ENCODE measurements around the gene UNC5CL. TPM values are rescaled to one million over a fixed set of nuclear protein-coding genes. Genes with fewer than 3 reads are reported as not detected.

Gene UNC5CL
- total and polyA plus RNA-seq, 9 donors: 2.2 to 9.8 (median 3.6) TPM

DNA sequence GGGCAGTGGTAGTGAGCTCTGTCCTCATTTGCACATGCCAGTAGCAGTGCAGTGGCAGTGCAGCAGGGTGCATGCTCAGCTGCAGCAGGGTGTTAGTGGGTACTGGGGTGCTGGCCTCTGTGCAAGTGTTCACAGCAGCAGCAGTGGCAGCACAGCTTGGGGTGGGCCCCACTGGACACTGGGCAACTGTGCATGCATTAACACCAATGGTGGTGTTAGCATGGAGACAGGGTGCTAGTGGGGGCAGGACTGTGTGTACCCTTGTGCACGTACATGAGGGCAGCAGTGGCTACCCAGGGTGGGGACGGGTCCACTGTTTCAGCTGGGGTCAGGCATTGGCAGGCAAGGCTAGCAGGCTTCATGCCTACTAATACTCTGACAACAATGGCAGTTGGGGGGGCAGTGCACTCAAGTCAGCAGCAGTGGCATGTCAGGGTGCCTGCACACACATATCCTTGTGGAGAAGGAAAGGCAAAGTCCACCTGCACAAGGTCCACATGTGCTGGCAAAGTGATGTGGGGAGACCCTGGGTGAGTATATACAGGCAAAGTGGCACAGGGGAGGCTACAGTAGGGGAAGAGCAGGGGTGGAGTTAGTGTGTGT is 60.2 kb downstream of the UNC5CL start:
- Histone ChIP-seq H3K4me3 (ENCODE audit: low read length) (no peak overlapping the region), H3K27ac (ENCODE audit: low read length) (no peak overlapping the region), H3K36me3 (ENCODE audit: control insufficient read depth, insufficient read depth, low read length) (no peaks in the 10 kb centered on the region), H3K27me3 (ENCODE audit: control insufficient read depth, insufficient read depth, low read length) (peaks cover 2% of the 10 kb centered on the region), H3K9me3 (replicated peaks; ENCODE audit: control insufficient read depth, low read depth, low read length) (no peaks in the 10 kb centered on the region), H3K4me1 (ENCODE audit: control insufficient read depth, insufficient read depth, low read length) (no peaks in the 10 kb centered on the region)
- 87% methylated on average over 2 of the region's 2 CpGs for WGBS (ENCODE audit: insufficient coverage)
- DNase-seq: no peak

DNA sequence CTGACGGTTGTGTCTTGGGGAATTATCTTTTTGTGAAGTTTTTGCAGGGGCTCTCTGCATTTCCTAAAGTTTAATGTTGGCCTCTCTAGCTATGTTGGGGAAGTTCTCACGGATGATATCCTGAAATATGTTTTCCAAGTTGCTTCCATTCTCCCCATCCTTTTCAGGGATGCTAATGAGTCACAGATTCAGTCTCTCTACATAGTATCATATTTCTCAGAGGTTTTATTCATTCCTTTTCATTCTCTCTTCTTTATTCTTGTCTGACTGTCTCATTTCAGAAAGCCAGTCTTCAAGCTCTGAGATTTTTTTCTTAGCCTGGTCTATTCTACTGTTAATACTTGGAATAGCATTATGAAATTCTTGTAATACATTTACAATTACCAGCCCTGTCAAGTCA is 61.3 kb downstream of the UNC5CL start:
- no peak for DNase-seq
- no peaks in the 10 kb centered on the region for H3K4me1 ChIP-seq (ENCODE audit: control insufficient read depth, insufficient read depth, low read length)
- H3K9me3 ChIP-seq (replicated peaks; ENCODE audit: control insufficient read depth, low read depth, low read length): no peaks in the 10 kb centered on the region
- no peak overlapping the region for H3K27ac ChIP-seq (ENCODE audit: low read length)
- WGBS (ENCODE audit: insufficient coverage): no CpG with 5 or more reads among the region's 2 CpGs
- H3K4me3 ChIP-seq (ENCODE audit: low read length): no peak overlapping the region
- no peaks in the 10 kb centered on the region for H3K27me3 ChIP-seq (ENCODE audit: control insufficient read depth, insufficient read depth, low read length)
- H3K36me3 ChIP-seq (ENCODE audit: control insufficient read depth, insufficient read depth, low read length): no peaks in the 10 kb centered on the region

DNA sequence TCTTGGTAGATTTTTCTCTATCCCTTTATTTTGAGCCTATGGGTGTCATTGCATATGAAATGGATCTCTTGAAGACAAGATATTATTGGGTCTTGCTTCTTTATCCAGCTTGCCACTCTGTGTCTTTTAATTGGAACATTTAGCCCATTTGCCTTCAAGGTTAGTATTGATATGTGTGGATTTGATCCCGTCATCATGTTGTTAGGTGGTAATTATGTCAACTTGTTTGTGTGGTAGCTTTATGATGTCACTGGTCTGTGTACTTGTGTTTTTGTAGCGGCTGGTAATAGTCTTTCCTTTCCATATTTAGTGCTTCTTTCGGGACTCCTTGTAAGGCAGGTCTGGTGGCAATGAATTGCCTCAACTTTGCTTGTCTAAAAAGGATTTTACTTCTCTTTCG is 61.9 kb downstream of the UNC5CL start:
- WGBS (ENCODE audit: insufficient coverage): no CpG with 5 or more reads among the region's 4 CpGs
- Histone ChIP-seq H3K27me3 (ENCODE audit: control insufficient read depth, insufficient read depth, low read length) (no peaks in the 10 kb centered on the region), H3K27ac (ENCODE audit: low read length) (no peak overlapping the region), H3K36me3 (ENCODE audit: control insufficient read depth, insufficient read depth, low read length) (no peaks in the 10 kb centered on the region), H3K4me1 (ENCODE audit: control insufficient read depth, insufficient read depth, low read length) (no peaks in the 10 kb centered on the region), H3K4me3 (ENCODE audit: low read length) (no peak overlapping the region), H3K9me3 (replicated peaks; ENCODE audit: control insufficient read depth, low read depth, low read length) (no peaks in the 10 kb centered on the region)
- DNase-seq: no peak

Other genes with a start within 250 kb of the UNC5CL start
- 0.22 TPM for gene TSPO2, start 3.2 kb upstream of the UNC5CL start, total RNA-seq
- gene TSPO2, start 3.2 kb upstream of the UNC5CL start, polyA plus RNA-seq (ENCODE audit: insufficient read depth in 1 of 8, insufficient read length in 8 of 8, low replicate concordance in 1 of 8): 1 to 10 TPM in 2 of 8 donors, under 1 TPM in 6; 0.41 to 1.8 (median 0.89) TPM
- 509 TPM for gene APOBEC2, start 14.0 kb upstream of the UNC5CL start, total RNA-seq
- 100 to 1,000 TPM; 281 to 891 (median 471) TPM for gene APOBEC2, start 14.0 kb upstream of the UNC5CL start, polyA plus RNA-seq (ENCODE audit: insufficient read depth in 1 of 8, insufficient read length in 8 of 8, low replicate concordance in 1 of 8)
- gene OARD1, start 33.1 kb upstream of the UNC5CL start, total RNA-seq: 12.9 TPM
- gene OARD1, start 33.1 kb upstream of the UNC5CL start, polyA plus RNA-seq (ENCODE audit: insufficient read depth in 1 of 8, insufficient read length in 8 of 8, low replicate concordance in 1 of 8): 10 to 100 TPM; 15.0 to 20.7 (median 19.3) TPM
- 14.4 TPM for gene NFYA, start 33.8 kb upstream of the UNC5CL start, total RNA-seq
- 10 to 100 TPM; 21.2 to 35.2 (median 27.3) TPM for gene NFYA, start 33.8 kb upstream of the UNC5CL start, polyA plus RNA-seq (ENCODE audit: insufficient read depth in 1 of 8, insufficient read length in 8 of 8, low replicate concordance in 1 of 8)
- 0.18 TPM for gene TREML1, start 115.1 kb upstream of the UNC5CL start, total RNA-seq
- under 1 TPM in 7 of 8 donors, not detected in 1; 0.10 to 0.49 (median 0.16) TPM for gene TREML1, start 115.1 kb upstream of the UNC5CL start, polyA plus RNA-seq (ENCODE audit: insufficient read depth in 1 of 8, insufficient read length in 8 of 8, low replicate concordance in 1 of 8)
- gene TREM2, start 123.9 kb upstream of the UNC5CL start, total RNA-seq: 0.75 TPM
- gene TREM2, start 123.9 kb upstream of the UNC5CL start, polyA plus RNA-seq (ENCODE audit: insufficient read depth in 1 of 8, insufficient read length in 8 of 8, low replicate concordance in 1 of 8): 1 to 10 TPM in 2 of 8 donors, under 1 TPM in 6; 0.15 to 3.6 (median 0.55) TPM
- 0.09 TPM for gene TREML2, start 161.9 kb upstream of the UNC5CL start, total RNA-seq
- under 1 TPM; 0.05 to 0.16 (median 0.11) TPM for gene TREML2, start 161.9 kb upstream of the UNC5CL start, polyA plus RNA-seq (ENCODE audit: insufficient read depth in 1 of 8, insufficient read length in 8 of 8, low replicate concordance in 1 of 8)
- not detected for gene TREML4, start 189.1 kb upstream of the UNC5CL start, total RNA-seq
- not detected for gene TREML4, start 189.1 kb upstream of the UNC5CL start, polyA plus RNA-seq (ENCODE audit: insufficient read depth in 1 of 8, insufficient read length in 8 of 8, low replicate concordance in 1 of 8)
- 0.35 TPM for gene TREM1, start 247.5 kb upstream of the UNC5CL start, total RNA-seq
- 1 to 10 TPM in 1 of 8 donors, under 1 TPM in 5, not detected in 2; 0.06 to 1.6 (median 0.21) TPM for gene TREM1, start 247.5 kb upstream of the UNC5CL start, polyA plus RNA-seq (ENCODE audit: insufficient read depth in 1 of 8, insufficient read length in 8 of 8, low replicate concordance in 1 of 8)

Data from muscle of leg (tissue), 11 donors.